NCI-H82 treated with DMSO at 0.1 percent for 48 hours (cell line): ENCODE measurements around the gene IGSF9B.

Source experiments
- DNase-seq: peaks from one replicate; lab custom pipeline; 2025; ENCODE audit not compliant: unreplicated experiment; lab: John Stamatoyannopoulos, UW

Gene IGSF9B

GRCh38 chr11:133902506-133902905, 54.3 kb downstream of the IGSF9B start:
- DNase-seq, result no peak

- no peak for DNase-seq
Observed at GRCh38 chr11:133901999-133902398, 54.8 kb downstream of the IGSF9B start.

- DNase-seq, result no peak
Observed at GRCh38 chr11:133901316-133901715, 55.5 kb downstream of the IGSF9B start.

GRCh38 chr11:133900176-133901105, 56.3 kb downstream of the IGSF9B start:
- DNase-seq, result no peak

GRCh38 chr11:133898770-133899115, 58.0 kb downstream of the IGSF9B start:
- no peak for DNase-seq

GRCh38 chr11:133898031-133898769, 58.6 kb downstream of the IGSF9B start:
- no peak for DNase-seq

GRCh38 chr11:133897331-133897650, 59.5 kb downstream of the IGSF9B start:
- no peak for DNase-seq

- DNase-seq, result no peak
Observed at GRCh38 chr11:133896642-133897330, 60.0 kb downstream of the IGSF9B start.

- DNase-seq, result no peak
Observed at GRCh38 chr11:133896028-133896427, 60.7 kb downstream of the IGSF9B start.

- DNase-seq, result no peak
Observed at GRCh38 chr11:133895551-133895950, 61.2 kb downstream of the IGSF9B start.

GRCh38 chr11:133895061-133895479, 61.7 kb downstream of the IGSF9B start:
- no peak for DNase-seq

- no peak for DNase-seq
Observed at GRCh38 chr11:133893381-133893780, 63.4 kb downstream of the IGSF9B start.

GRCh38 chr11:133892584-133893380, 64.0 kb downstream of the IGSF9B start:
- no peak for DNase-seq

- DNase-seq, result no peak
Observed at GRCh38 chr11:133892126-133892525, 64.6 kb downstream of the IGSF9B start.

GRCh38 chr11:133889893-133890292, 66.9 kb downstream of the IGSF9B start:
- no peak for DNase-seq

GRCh38 chr11:133889188-133889587, 67.6 kb downstream of the IGSF9B start:
- DNase-seq, result no peak

GRCh38 chr11:133887692-133888332, 69.0 kb downstream of the IGSF9B start:
- no peak for DNase-seq

GRCh38 chr11:133886029-133886428, 70.7 kb downstream of the IGSF9B start:
- DNase-seq, result no peak

GRCh38 chr11:133872160-133872559, 84.6 kb downstream of the IGSF9B start:
- no peak for DNase-seq

- no peak for DNase-seq
Observed at GRCh38 chr11:133867456-133867855, 89.3 kb downstream of the IGSF9B start.
